GM12873 (cell line): Measurements from ENCODE around the gene ZNF710.

Experiments used
- CTCF ChIP-seq: IDR thresholded peaks from 2 replicates; pipeline ENCODE4 v1.5.1; 2012; ENCODE audit warnings: low read depth, mild to moderate bottlenecking, moderate library complexity, low read length, control low read depth; ENCODE audit not compliant: insufficient read depth; ENCODE audit errors: missing control alignments

ZNF710 gene

DNA sequence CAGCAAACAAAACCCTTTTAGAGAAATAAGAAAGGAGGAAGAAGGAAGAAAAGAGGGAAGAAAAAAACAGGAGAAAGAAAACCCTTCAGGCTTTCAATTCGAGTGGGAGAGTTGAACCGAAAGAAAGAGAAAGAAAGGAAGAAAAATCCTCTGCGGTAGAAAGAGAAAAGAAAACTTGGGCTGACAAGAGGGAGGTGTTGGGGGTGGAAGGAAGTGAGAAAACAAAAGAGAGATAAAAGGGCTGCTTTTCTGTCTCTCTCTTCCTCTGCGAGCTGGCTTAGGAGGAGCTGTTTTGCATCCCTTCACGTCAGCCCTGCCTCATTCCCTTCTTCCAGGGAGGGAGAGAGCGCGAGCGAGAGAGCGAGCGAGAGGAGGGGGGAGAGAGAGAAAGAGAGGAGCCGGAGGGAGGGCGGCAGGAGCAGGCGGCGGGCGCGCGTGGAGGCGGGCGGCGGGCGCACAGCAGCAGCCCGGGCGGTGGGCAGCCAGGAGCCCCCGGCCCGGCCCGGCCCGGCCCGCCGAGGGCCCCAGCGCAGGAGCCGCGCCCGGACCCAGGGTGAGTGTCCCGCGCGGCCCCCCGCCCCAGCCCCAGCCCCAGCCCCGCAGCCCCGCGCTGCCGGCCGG lies at the start of gene ZNF710:
Gene ZNF710 (plus strand): TSS at position 263 of the 621 bp plus-strand sequence. CDS start 65,814 bp downstream, outside the sequence.
- no peak for TF ChIP-seq CTCF

GRCh38 chr15:89954541-89954940 lies 46.6 kb upstream of the ZNF710 start:
- TF ChIP-seq CTCF, result no peak

GRCh38 chr15:89958107-89958805 lies 42.9 kb upstream of the ZNF710 start:
- no peak for TF ChIP-seq CTCF

- TF ChIP-seq CTCF, result no peak
Measured at GRCh38 chr15:89963301-89964231, 37.6 kb upstream of the ZNF710 start.

DNA sequence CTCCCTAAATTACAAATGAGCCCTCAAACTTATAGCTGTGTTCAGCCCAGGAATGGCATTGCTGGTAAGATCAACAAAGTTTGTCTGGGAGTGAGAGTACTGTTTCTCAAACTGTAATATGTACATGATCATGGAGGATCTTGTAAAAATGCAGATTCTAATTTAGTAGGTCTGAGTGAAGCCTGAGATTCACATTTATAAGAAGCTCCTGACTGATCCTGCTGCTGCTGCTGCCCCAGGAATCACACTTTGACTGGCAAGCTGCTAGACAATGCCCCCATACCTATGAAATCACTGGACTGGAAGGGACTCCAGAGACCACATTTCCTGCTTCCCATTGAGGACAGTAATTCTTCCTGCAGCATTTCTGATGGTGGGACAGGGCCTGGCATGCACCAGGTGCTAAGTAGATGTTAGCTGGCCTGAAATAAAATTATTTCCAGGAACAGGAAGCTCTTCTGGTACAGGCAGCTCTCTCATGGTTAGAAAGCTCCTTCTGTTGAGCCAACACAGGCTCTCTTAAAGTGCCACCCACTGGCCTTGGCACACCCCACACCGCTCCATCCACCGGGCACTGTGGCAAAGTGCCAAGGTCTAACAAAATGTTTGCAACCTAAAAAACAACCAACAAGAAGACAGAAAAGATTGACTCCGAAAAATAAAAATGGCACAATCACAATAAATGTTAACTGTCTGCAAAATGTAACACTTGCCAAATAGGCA lies 36.7 kb upstream of the ZNF710 start:
- TF ChIP-seq CTCF, result no peak

- TF ChIP-seq CTCF, result no peak
Measured at GRCh38 chr15:89967881-89968280, 33.2 kb upstream of the ZNF710 start.
